NOMO-1 treated with DMSO at 0.1 percent for 48 hours (cell line): ENCODE data around the gene TEKT2.
A peak's percentile ranks its signal among the peaks of the same experiment; 100 is the strongest.

ENCODE experiments used
- DNase-seq: peaks from one replicate; lab custom pipeline; 2025; ENCODE audit not compliant: unreplicated experiment; lab: John Stamatoyannopoulos, UW

TEKT2 gene

DNA sequence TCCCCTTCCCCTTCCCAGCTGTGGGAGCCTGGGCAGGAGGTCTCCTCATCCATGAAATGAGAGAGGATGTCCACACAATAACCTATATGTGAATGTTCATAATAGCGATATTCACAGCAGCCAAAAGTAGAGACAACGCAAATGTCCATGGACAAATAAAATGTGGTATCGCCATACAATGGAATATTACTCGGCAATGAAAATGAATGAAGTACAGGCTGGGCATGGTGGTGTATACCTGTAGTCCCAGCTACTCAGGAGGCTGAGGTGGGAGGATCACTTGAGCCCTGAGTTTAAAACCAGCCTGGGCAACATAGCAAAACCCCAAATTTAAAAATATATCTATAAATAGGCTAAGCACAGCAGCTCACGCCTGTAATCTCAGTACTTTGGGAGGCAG is 17.7 kb downstream of the TEKT2 start:
- no peak for DNase-seq

- no peak for DNase-seq
These were observed 22.4 kb downstream of the TEKT2 start for GRCh38 chr1:36106269-36106668.

DNA sequence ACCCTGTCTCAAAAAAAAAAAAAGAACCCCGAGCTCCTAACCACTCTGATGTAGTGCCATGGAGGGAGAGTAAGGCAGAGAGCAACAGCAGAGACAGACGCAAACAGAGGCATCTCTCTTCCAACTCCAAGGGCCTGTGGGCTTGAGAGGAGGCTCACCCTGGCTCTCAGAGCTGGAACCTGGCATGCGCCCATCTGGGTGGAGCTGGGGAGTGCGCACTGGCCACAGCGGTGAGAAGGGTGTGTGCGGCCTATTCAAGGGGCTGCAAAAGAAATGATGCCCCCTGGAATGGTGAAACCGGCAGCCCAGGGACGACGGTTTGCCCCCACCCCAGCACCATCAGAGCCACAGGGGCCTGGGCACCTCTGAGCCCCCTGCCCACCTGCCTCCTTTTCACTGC is 23.5 kb downstream of the TEKT2 start:
- DNase-seq = no peak

DNA sequence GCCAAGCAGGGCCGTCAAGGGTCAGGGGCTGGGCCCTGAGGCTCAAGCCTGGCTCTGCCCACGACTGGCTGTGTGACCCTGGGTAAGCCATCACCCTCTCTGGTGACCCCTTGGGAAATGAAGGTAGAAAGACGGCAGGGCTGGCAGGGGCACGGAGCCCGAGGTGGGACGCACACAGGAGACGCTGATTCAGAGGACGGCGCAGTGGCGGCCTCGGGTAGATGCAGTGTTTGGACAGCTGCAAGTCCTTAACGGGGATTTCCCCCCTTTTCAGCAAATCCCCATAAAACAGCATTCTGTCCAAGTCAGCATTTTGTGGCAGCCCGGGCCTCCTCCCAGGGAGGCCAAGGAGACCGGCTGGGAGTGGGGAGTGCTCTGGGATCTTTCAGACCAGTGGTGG is 24.4 kb downstream of the TEKT2 start:
- no peak for DNase-seq

GRCh38 chr1:36109041-36109679 is 25.3 kb downstream of the TEKT2 start:
- no peak for DNase-seq

DNA sequence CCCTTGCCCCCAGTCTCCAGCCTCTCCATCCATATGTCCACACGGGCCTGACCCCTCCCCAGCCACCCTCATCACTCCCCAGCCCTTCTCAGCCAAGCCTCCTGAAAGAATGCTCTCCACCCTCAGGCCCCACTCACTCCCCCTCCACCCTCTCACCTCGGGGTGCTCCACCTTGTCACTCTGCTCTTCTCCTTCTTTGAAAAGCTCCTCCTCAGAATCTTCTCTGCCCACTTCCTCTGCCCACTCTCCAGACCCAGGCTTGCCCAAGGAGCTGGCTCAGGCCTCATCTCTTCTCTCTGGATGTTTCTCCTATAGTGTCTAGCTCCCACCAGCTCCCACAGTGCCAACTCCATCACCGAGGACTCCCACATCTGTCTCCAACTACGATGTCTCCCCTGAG is 27.3 kb downstream of the TEKT2 start:
- no peak for DNase-seq

DNA sequence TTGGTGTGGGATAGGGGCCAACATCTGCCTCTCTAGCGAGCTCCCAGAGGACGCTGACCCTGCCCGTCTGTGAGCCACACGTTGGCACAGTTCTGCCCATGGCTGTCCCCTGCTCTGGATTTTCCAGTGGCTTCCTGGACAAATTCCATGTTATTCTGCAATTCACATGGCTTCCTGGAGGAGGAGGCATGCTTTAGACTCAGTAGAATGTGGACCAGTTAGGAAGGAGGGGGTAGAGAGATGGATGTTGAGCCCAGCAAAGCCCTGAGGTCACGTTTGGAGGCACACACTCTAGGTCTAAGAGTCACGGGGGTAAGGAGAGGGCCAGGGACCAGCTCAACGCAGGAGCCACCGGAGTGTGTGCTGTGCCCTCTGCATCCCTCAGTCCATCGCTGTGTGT is 28.9 kb downstream of the TEKT2 start:
- no peak for DNase-seq

DNA sequence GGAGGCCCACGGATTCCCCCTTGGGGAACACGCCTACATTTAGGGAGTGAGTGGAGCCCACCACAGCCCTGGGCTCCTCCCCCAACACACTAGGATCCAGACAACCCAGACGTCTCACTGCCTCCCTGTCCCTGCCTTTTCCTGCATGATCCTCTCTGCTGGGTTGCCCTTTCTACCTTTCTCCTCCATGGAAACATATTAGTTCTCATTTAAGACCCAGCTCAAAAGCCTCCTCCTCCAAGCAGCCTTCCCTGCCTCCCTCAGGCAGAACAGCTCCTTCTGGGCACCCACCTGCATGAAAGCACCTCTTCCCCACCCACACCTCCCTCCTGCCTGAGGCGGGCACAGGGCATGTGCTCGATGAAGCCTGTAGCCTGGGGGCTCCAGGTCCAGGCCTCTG is 30.5 kb downstream of the TEKT2 start:
- no peak for DNase-seq

DNA sequence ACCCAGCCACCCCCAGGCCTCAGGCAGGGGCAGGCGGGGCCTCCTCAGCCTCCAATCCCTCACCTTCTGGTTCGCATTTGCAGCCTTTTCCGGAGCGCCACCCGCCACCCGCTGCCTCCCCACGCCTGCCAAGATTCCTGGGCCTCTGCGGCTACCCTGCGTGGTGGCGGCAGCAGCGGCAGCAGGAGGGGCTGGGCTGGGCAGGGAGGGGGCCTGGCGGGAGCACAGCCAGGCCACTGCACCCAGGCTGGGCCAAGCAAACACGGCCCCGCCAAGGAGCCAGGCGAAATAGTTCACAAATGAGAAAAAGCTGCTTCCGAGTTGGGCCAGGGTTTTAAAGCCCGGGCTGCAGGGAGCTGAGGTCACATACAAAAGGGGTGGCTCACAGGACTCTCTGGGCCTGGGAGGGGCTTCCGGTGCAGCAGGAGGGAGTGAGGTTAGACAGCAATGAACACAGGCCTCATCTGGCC is 31.3 kb downstream of the TEKT2 start:
- DNase-seq = no peak

DNA sequence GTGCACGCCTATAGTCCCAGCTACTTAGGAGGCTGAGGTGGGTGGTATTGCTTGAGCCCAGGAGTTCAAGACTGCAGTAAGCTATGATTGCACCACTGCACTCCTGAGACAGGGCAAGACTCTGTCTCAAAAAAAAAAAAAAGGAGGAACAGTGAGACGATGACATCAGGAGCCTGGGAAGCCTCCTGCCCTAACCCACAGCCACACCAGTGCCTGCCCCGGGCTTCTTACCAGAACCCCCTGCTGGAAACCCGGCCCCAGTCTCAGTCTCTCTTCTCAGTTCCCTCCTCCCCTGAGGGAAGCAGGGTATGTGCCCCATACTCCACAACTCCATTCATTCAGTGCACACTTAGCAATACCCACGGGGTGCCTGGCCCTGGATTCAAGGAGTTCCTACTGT is 32.0 kb downstream of the TEKT2 start:
- DNase-seq = peak; percentile 16

DNA sequence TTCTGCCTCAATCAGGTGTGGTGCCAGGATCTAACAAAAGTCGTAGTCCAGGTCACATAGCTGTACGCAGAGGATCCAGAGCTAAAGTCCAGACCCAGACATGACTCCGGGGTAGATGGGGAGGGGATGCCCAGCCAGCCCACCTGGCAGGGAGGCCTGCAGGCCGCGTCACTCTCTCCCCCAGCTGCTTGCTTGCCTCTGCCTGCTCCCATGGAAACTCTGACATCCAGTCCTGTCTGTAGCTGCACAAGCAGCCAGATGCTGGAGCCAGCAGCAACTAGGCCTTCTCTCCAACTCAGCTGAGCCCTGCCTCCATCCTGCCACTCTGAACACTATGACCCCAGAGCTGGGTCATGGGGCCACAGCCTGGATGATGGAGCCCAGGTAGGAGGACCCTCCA is 33.0 kb downstream of the TEKT2 start:
- no peak for DNase-seq

DNA sequence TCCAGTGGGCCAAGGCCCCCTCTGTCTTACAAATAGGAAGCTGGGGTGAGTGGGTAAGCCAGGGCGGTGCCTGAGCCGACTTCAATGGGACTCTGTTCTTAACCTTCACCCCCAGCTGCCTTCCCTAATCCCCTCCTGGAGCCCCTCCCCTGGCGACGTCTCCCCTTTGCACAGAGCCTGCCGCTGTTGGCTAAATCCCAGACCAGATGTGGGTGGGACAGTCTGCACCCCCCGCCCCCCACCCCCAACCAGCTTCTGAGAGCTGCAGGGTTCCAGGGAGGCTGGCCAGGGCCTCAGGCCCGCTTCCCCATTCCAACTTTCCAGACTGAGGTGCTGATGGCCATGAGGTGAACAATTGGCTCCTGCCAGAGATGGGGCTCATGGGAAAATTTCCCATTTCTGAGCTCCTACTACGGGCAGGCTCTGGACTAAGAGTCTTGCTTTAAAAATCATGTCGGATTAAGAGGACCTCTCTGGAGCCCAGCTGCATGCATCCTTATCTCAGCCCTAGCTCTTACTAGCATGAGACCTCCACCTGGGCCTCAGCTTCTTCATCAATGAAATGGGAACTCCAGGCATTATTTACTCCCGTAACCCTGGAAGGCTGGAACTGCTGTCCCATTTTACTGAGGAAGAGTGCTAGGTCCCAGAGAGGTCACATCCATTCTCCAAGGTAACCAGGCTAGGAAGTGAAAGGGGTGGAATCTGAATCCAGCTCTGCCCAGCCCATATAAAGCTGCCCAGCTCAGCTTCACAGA is 34.7 kb downstream of the TEKT2 start:
- no peak for DNase-seq

DNA sequence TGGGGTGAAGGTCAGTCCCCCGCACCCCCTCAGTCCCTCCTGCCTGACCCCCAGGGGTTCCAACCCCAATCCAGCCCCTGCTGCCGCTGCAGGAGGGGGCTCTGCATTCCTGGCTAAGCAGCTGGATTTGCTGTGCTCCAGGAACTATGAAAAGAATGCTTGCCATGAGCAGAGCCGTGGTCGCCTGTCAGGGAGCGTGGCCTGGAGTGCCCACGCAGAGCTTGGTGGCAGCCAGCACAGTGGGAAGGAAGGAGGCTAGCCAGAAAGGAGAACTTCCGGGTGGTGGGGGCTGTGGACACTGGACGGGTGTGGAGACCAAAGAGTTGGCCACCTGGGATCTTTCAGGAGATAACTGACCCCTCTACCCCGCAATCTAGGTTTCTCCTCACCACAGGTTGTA is 35.6 kb downstream of the TEKT2 start:
- DNase-seq = no peak

GRCh38 chr1:36122062-36123030 is 38.5 kb downstream of the TEKT2 start:
- DNase-seq = no peak

DNA sequence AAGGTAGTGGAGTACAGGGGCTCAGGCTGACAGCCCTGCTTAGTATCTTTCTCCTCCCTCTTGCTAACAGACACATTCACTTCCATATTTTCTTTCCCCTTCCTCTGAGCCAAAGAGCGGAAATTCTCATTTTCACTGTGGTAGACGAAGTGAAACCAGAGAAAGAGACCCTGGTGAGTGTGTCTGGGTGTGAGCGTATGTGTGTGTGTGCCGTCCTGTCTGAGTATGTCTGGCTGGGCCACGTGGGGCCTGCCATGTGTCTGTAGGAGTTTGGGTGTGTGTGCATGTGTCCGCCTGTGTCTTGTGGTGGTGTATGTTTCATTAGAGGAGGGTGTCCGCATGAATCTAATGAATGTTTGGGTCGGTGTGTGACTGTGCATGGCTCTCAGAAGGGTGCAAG is 39.5 kb downstream of the TEKT2 start:
- peak; percentile 84 for DNase-seq

GRCh38 chr1:36124404-36125128 is 40.7 kb downstream of the TEKT2 start:
- no peak for DNase-seq

GRCh38 chr1:36125129-36125991 is 41.5 kb downstream of the TEKT2 start, which contains the start of gene COL8A2:
TSS of gene COL8A2 (minus strand) at chr1:36125222. CDS start at chr1:36100242, 24,980 bp downstream.
- no peak for DNase-seq

DNA sequence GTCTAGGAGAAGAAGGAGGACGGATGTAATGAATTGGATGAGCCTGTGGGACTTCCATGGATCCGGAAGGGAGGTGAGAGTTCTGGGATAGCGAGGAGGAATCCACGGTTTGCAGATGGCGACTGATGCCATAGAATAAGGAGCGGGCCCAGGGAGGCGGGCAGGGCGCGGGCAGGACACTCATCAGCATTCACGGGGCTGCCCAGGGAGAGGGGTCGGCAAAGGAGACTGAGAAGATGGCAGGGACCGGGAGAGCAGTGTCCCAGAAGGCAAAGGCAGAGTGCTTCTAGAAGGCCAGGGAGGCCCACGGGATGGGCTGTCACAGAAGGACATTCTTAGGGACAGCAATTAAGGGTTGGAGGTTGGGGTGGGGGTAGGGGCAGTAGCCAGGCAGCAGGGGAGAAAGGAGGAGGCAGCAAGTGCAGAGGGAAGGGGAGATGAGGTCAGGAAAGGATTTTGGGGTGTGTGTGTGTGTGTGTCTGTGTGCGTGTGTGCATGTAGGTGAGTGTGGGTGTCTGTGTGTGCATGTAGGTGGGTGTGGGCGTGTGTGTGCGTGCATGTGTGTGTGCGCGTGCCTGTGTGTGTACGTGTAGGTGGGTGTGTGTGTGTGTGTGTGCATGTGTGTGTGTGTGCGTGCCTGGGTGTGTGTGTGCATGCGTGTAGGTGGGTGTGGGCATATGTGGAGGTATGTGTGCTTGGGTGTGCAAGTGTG is 42.3 kb downstream of the TEKT2 start:
- DNase-seq = no peak

DNA sequence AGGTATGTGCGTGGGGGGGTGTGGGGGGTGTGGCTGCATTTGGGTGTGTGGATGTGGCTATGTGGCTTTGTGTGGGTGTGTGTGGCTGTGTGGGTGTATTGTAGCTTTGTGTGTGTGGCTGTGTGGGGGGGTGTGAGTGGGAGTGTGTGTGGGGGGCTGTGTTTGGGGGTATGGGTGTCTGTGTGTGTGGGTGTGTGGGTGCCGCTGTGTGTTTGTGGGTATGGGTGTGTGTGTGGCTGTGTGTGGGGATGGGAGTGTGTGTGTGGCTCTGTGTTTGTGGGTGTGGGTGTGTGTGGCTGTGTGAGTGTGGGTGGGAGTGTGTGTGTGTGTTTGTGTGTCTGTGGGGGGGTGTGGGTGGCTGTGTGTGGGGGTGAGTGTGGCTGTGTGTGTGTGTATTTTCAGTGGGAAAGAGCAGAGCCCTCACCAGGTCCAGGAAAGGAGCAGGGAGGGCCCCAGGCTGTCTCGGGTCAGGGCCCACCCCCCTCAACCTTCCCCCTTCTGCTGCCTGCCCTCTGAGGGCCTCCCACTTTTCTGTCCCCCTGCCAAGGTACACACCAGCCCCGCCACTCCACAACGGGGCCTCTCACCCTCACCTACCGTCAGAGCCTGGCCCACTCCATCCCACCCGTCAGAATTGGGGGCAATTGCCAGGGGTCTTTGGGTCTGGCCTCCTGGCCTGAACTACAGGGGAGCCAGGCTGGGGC is 43.1 kb downstream of the TEKT2 start:
- no peak for DNase-seq
